Stimulated activated naive CD4-positive, alpha-beta T cell treated with Interleukin-2 at 50 U/mL for 16 hours (primary cell): ENCODE data around the gene ARL8A.

Source experiments
- DNase-seq: peaks from one replicate; lab custom pipeline; 2025; lab: John Stamatoyannopoulos, UW

Gene ARL8A

DNA sequence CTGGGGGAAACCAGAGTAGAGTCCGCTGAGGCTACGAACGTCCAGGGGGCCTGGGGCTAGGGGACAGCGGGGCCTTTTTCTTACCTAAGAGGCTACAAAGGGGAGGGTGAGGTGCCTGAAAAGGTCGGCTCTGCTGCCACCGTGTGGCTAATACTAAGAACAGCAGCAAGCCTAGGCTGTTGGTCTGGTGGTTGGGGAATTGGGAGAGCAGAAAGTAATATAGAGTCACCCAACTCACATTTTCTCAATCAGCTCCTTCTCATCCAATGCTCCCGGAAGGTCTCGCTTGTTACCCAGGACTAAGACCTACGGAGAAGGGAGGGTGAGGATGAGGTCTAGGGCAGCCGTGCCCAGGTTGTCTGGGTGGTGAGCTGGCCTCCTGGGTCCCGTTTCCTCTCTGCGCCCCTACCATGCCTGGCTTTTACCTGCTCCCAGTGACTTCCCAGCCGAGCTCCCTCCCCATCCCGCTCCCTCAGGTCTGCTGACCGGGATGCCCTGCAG, 9.3 kb downstream of the ARL8A start:
- DNase-seq, result peak; percentile 16

GRCh38 chr1:202134645-202135172, 9.8 kb downstream of the ARL8A start:
- no peak for DNase-seq

- no peak for DNase-seq
Measured at GRCh38 chr1:202133989-202134388, 10.5 kb downstream of the ARL8A start.

DNA sequence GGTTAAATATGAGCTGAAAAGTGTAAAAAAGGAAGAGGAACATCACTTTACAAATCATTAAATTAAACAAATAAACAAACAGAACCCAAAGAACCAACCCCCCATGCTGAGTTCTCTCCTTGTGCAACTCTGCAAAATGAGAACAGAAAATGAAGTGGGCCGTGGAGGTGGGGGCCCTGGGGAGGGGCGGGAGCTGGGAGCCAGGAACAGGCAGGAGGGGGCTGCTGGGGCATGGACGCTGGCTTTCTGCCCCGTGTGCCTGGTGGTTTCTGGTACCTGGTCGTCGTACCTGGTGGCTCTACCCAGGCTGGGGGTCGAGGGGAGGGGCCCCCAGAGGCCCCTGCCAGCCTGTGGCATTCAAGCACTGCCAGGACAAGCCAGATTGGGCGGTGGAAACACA, 11.0 kb downstream of the ARL8A start:
- no peak for DNase-seq

DNA sequence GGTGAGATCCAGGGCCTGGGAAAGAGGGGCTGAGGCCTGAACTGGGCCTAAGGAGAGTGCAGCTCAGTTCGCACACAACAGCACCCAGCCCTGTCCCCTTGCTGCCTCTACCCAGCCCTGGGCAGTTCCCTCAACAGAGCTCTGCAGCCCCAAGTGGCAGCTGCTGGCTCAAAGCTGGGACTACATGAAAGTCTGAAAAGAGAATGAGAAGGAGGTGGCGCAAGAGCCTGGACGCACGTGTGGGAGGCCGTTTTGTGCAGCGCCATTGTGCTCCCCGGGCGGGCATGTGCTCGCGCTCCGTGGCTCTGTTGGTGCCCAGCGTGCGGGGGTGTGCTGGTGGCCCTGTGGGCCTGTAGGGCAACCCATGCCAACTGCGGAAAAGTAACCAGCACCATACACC, 11.5 kb downstream of the ARL8A start:
- no peak for DNase-seq

- no peak for DNase-seq
Measured at GRCh38 chr1:202131956-202132821, 12.3 kb downstream of the ARL8A start.

DNA sequence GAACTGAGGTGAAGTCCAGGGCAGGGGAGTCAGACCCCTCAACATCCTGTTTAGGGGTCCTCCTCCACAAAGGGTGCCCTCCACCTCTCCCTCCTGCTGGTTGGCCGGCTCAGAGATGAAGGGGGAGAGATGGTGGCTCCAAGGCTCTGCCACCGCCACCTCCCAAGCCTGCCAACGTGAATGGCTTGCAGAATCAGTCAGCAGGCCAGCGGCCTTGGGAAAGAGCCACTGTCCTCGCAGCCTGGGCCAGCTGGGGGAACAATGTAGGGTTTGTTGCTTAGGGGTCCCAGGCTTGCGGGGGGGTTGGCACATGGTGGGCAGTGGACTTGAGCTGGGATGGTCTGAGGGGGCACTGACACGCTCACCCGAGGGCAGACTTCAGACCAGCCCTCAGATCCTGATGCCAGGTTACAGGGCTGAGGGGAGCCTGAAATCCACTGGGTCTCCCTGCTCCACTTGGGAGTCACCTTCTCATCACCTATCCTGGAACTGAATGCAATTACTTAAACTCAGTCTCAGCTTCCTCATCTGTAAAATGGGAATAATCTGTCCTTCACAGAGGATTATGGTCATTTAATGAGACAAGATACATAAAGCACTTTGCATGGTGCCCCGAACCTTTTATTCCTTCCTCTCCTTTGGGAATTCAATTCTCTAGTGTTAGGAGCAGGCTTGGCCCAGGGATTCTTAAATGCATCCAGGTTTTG, 13.6 kb downstream of the ARL8A start:
- no peak for DNase-seq

GRCh38 chr1:202130297-202130721, 14.2 kb downstream of the ARL8A start:
- no peak for DNase-seq

- DNase-seq, result no peak
Measured at GRCh38 chr1:202129453-202130296, 14.9 kb downstream of the ARL8A start.

GRCh38 chr1:202127836-202128622, 16.5 kb downstream of the ARL8A start:
- DNase-seq, result no peak

GRCh38 chr1:202127061-202127460, 17.5 kb downstream of the ARL8A start:
- DNase-seq, result no peak

- DNase-seq, result no peak
Measured at GRCh38 chr1:202126426-202126825, 18.1 kb downstream of the ARL8A start.

GRCh38 chr1:202125611-202126010, 18.9 kb downstream of the ARL8A start:
- DNase-seq, result no peak

GRCh38 chr1:202124142-202124541, 20.4 kb downstream of the ARL8A start:
- DNase-seq, result no peak

GRCh38 chr1:202123336-202123813, 21.2 kb downstream of the ARL8A start:
- DNase-seq, result no peak

- no peak for DNase-seq
Measured at GRCh38 chr1:202122639-202123335, 21.8 kb downstream of the ARL8A start, which contains the start of gene GPR37L1. Gene GPR37L1, plus strand, starts transcription at chr1:202122917. Its CDS starts 47 bp downstream, at chr1:202122964.

- no peak for DNase-seq
Measured at GRCh38 chr1:202121006-202121405, 23.5 kb downstream of the ARL8A start.

- DNase-seq, result no peak
Measured at GRCh38 chr1:202117898-202118371, 26.6 kb downstream of the ARL8A start.

GRCh38 chr1:202116287-202116686, 28.2 kb downstream of the ARL8A start:
- no peak for DNase-seq

- no peak for DNase-seq
Measured at GRCh38 chr1:202113690-202114300, 30.7 kb downstream of the ARL8A start.
